Renal cortex interstitium (tissue), 11 donors: Measurements from ENCODE around the gene SRMS. TPM values are rescaled to one million over a fixed set of nuclear protein-coding genes. Genes with fewer than 3 reads are reported as not detected.
"Not testable (repeated sequence)": the region's sequence is repeated elsewhere in the genome, so short reads cannot be mapped to it uniquely, and the experiment has no call there.

Experiments used
- DNase-seq, 11 donors: peaks; one replicate each; pipeline ENCODE4 v3.0.0-alpha.2; 2013; ENCODE audit warnings: low read depth in 9 of 11, low spot score in 4 of 11; ENCODE audit errors: extremely low read depth in 1 of 11
- polyA plus RNA-seq, 3 donors: library from polyadenylated mRNA; unstranded; fragments of 120-200 nt; gene quantifications; one replicate each; pipeline ENCODE4 v1.2.1, GENCODE V29; 2013; ENCODE audit not compliant: insufficient read length in 3 of 3

SRMS gene
- polyA plus RNA-seq, 3 donors = 0.14 to 0.17 (median 0.16) TPM

DNA sequence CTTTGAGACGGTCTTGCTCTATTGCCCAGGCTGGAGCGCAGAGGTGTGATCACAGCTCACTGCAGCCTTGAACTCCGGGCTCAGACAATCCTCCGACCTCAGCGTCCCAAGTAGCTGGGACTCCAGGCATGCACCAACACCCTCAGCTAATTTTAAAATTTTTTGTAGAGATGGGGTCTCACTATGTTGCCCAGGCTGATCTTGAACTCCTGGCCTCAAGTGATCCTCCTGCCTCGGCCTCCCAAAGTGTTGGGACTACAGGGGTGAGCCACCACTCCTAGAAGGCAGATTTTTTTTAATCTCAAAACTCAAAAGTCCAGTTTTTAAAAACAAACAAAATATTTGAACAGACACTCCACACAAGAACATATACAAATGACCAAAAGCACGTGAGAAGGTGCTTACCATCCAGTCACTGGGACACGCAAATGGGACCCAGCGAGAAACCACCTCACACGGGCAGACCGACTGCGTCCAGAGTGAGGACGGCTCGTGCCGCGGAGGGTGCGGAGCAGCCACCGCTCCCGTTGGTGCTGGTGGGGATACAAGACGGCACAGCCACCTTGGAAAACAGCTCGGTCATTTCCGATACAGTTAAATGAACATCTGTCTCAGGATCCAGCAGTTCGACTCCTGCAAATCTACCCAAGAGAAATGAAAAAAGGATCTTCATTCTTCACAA, 35.0 kb upstream of the SRMS start:
- DNase-seq = no peak

DNA sequence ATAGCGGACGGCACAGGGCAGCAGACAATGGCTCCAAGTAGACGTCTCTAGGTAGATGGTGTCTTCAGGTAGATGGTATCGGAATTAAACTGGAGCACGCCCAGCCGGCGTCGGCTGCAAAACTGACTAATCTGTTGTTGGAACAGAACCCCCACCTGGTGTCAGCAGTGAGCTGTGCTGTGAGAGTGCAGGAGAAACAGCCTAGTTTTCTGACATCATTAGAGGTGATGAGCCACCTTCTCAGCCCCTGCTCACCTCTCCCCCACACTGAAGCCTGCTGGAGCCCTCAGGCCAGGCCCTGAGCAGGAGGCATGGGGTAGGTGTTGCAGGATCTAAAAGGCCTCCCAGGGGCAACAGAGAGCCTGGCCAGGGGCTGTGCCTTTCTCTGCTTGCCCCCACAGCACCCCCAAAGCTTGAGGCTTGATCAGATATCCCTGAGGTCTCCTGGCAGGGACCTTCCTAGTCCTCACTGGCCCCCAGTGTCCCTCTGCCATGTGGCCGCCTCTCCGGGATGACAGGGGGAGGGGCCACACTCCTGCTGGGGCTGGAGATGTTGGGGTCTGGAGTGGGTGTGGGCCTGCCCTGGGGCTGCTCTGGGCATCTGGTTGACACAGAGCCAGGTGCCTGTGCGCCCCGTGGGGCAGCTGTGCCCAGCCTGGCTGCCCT, 33.4 kb upstream of the SRMS start:
- DNase-seq = peak in 6 of 11 donors; percentile 17 to 43 (median 28)

DNA sequence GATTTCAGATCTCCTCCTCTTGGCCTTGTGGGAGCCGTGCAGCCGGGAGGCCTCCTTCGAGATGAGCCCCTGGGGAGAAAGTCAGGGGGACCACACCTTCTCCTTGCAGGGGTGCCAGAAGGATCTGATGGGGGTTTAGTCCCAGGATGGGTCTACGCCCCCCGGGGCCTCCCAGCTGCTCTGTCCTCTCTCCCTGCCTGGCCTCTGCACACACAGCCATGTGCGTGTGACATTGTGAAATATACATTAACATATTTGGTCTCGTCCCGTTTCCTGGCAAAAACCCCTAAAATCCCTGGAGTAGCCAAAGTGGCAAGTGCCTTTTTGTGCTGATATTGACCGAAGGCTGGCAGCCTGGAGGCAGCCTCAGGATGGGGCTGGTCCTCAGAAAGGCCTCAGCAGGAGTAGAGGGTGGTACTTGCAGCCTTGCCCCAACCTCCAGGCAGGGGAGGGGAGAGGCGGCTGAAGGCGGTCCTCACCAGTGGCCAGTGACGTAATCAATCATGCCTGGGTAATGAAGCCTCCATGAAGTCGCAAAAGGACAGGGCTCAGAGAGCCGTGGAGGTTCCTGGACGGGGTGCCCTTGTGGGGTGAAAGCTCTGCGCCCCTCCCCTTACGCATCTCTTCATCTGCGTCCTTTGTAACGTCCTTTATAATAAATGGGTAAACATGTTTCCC, 31.6 kb upstream of the SRMS start:
- no peak for DNase-seq

DNA sequence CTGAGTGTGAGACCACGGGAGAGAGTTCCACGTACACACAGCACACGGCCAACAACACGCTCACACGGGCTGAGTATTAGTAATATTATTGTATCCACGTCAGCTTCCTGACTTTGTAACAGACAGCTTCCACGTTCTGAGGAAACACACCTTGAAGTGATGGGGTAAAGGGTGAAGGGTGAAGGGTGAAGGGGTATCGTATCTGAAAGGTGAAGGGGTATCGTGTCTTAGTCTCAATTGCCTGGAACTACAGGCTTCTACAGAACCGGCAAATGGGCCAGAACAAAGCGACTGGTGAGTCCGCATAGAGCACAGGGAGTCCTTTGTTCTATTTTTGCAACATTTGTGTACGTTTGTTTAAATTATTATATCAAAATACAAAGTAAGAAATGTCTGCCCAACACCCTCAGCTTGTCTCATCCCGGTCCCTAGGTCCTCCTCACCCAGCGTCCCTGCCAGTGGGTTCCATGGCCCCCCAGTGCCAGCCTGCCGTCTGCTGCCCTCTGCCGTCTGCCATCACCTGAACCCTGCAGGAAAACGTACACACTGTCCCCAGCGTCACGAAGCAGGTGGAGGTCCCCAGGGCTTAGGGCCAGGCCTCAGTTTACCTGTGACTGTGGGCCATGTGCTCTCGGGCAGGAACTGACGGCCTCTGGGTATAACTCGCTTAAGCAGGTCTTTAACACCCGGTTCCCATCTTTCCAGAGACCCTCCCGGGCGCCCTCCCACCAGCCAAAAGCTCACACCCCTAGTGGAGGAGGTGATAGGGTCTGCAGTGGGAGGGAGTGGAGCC, 30.9 kb upstream of the SRMS start:
- DNase-seq = no peak

DNA sequence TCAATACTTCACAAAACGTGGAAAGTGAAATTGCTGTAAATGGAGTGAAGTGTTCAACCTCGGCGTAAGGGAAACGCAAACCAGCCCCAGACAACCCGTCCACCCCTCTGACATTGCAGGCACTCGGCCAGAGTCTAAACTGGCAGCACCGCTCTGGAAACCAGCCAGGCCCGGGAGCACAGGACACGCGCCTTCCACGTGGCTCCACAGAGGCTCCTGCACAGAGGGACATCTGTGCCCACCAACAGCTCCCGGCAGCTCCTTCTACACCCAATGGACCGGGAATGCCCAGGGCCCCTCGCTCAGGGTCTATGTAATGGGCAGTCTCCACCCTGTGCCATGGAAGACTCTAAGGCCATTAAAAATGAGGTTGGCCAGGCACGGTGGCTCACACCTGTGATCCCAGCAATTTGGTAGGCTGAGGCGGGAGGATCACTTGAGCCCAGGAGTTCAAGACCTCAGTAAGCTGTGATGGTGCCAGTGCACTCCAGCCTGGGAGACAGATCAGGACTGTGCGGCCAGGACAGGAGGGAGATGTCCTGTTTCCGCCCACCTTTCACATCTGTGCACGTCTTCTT, 29.9 kb upstream of the SRMS start:
- no peak for DNase-seq

DNA sequence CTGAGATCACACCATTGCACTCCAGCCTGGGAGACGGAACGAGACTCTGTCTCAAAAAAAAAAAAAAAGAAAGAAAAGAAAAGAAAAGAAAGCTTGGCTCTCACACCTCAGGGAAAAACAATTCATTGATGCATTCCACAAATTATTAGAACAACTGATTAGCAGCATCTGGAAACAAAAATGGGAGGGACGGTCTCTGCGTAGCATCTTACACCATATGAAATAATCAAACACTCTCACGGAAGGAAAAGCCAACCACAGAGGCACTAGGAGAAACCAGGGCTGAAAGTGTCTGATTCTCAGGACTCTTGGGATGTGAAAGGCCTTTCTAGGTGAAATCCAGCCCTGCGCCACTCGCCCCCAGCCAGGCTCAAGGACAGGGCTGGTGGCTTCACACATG, 28.8 kb upstream of the SRMS start:
- no peak for DNase-seq

DNA sequence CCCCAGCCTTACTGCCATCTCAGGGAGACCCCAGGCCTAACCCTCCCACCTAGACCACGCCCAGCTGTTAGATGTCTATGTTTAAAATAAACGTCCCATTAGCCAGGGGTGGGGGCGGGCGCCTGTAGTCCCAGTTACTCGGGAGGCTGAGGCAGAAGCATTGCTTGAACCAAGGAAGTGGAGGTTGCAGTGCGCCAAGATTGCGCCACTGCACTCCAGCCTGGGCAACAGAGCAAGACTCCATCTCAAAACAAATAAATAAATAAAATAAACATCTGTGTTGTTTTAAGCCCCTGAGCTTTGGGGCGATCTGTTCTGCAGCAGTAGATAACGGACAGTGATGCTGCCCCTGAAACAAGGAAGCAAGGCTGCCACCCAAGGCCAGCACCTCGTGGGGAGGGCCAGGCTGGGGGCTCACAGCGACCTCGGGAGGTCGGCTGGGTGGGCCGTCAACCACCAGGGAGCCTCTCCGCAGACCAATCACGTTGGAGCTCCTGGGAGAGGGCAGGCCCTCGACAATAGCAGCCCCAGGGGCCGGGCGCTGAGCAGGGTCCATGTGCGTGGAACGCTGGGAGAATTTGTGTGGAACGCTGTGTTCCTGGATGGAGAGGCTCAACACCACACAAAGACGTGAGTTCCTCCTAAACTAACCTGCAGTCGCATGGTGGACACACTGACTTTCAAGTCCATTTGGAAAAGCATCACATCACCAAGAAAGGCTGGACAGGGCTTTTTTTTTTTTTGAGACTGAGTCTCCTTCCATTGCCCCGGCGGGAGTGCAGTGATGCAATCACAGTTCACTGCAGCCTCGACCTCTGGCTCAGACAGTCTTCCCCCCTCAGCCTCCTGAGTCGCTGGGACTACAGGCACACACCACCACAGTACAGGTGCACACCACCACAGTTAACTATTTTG, 27.5 kb upstream of the SRMS start:
- no peak for DNase-seq

DNA sequence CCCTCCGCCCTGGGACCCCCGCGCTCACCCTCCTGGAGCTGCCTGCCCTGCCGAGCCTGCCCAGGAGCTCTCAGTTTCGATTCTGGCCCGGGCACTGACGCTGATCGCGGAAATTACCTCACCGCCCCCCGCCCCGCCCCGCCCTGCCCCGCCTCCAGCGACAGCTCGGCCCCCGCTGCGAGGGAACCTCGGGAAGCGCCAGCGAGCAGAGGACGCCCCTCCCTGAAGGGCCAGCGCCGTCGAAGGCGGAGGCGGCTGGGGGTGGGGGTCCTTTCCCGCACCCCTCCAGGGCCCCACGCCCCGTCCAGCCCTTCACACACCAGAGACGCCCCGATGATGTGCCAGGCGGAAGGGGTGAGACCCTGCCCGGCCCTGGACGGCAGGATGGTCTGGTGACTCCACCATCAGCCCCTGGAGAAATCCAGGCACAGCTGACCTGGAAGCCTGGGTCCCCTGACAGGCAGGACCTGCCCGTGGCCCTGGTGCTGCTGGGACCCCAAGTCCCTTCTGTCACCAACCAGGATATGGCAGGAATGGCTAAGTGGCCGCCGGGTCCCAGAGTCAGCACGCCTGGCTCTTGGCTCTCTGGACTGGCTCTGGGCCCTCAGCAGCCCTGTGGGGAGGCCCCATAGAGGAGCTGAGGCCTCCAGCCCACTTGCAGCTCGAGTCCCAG, 26.7 kb upstream of the SRMS start, which contains the start of gene HELZ2:
Gene HELZ2, minus strand, starts transcription at position 84 of the 673 bp plus-strand sequence. CDS start 1,854 bp downstream, outside the sequence.
- peak in 4 of 11 donors; percentile 42 to 63 (median 46) for DNase-seq

DNA sequence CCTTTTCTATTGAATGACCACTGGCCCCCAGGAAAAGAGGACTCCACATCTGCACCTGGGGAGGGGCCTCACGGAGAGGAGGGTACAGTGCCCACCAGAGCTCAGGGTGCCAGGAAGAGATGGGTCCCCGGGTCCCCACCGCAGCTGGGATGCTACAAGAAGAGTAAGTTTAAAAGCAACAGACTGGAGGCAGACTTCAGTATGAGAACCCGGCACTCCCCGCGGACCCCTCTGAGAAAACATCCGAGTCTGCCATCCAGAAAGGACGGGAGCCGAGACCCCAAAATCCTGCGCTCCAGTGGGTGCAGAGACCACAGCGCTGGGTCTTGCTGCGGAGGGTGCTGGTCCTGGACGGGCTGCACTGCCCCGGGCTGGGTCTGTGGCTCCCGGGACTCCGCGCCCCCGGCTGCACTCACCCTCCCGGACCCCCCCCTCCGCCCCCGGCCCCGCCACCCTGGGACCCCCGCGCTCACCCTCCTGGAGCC, 26.1 kb upstream of the SRMS start:
- DNase-seq = no peak

DNA sequence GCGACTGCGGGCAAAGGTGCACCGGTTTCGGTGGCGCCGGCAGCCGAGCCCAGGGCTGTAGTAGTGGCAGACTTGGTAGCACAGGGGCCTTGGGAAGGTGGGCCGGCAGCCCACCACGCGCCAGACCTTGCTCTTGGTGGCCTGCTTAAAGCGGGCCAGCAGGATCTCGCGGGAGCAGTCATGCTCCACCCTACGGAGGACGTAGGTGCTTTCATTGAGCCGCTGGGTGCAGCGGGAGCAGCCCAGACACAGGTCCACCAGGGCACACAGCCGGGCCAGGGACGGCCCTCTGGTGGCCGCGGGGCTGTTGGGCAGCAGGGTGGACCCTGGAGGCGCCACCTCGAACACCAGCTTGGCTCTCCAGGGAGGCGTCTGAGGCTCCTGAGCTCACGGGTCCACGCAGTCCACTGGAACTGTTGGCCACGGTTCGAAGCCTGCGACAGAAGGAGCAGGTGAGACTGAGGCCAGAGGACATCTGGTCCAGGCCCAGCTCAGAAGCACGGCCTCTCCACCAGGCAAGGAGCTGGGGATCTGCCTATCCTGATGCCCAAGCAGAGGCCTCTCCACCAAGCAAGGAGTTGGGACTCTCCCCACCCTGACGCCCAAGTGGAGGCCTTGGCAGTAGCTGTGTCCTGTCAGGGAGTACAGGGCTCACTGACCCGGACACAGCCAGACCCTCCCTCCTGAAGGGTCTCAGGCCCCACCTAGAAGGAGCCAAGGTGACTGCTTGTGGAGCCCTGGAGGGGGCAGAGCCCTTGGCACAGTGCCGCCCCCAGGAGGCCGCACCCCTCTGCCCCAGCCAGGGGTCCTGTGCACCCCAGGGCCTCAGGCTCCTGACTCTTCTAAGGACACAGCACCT, 25.5 kb upstream of the SRMS start:
- DNase-seq = no peak

DNA sequence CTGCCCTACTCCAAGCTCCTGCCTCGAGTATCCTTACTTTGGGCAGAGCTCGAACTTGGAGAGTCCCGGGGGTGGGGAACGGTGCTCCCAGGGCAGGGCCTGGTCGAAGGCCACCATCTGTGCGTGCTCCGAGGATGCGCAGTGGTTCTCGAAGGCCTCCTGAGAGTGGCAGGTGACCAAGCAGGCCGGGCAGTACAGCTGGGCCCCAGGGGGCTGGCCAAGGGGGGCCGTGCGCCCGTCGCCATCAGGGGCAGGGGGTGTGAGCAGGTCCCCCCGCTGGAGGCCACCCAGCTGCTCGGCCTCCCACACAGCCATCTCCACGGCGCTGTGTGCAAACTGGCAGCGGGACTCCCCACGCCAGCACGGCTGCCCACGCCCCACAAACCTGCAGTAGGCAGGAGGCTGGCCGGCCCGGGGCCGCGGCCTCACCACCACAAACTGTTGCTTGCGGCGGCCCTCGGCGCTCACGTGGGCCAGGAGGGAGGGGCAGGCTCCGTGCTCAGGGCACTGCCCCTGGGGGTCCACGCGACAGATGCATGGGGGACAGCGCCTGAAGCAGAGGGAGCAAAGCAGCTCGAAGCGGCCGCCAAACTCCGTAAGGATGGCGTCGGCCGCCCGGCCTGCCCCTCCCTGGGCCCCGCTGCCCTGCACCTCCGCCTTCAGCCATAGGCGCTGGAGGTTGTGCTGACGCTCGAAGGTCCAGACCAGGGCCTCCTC, 24.7 kb upstream of the SRMS start:
- DNase-seq = no peak

DNA sequence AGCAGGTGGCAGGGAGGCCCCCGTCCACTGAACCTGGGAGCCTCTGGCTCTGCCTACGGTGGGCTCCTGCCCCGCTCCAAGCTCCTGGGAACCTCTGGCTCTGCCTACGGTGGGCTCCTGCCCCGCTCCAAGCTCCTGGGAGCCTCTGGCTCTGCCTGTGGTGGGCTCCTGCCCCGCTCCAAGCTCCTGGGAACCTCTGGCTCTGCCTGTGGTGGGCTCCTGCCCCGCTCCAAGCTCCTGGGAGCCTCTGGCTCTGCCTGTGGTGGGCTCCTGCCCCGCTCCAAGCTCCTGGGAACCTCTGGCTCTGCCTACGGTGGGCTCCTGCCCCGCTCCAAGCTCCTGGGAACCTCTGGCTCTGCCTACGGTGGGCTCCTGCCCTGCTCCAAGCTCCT, 23.5 kb upstream of the SRMS start:
- not testable (repeated sequence) for DNase-seq

DNA sequence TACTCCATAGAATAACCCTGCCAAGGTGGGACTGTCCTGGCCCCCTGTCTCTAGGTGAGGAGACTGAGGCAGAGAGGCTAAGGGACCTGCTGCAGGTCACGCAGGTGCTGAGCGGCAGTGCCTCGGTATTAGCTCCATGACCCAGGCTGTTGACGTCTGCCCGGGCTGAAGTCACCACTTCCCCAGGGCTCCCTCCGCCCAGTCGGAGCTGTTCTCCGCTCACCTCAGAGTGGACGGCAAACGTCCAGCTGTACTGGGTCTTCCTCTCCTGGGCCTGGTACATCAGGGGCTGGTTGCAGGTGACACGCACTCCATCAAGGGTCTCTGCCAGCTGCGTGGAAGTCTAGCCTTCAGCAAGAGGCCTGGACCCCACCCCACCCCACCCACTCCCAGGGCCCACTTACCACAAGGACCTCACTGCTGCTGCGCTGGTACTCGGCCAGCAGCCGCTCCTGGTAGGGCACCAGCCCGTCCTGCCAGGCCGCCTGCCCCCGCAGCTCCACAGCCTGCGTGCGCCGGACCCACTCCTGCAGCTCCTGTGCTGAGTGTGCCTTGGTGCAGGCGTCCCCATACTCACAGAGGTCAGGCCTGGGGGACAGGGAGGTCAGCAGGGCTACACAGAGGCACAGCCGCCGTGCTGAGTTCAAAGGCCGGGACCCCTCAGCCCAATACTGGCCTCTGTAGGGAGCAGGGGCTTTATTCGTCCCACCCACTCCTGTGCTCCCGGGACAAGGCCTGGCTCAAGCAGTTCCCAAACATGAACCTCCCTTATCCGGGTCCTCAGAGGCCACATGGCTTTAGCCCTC, 22.9 kb upstream of the SRMS start:
- no peak for DNase-seq

DNA sequence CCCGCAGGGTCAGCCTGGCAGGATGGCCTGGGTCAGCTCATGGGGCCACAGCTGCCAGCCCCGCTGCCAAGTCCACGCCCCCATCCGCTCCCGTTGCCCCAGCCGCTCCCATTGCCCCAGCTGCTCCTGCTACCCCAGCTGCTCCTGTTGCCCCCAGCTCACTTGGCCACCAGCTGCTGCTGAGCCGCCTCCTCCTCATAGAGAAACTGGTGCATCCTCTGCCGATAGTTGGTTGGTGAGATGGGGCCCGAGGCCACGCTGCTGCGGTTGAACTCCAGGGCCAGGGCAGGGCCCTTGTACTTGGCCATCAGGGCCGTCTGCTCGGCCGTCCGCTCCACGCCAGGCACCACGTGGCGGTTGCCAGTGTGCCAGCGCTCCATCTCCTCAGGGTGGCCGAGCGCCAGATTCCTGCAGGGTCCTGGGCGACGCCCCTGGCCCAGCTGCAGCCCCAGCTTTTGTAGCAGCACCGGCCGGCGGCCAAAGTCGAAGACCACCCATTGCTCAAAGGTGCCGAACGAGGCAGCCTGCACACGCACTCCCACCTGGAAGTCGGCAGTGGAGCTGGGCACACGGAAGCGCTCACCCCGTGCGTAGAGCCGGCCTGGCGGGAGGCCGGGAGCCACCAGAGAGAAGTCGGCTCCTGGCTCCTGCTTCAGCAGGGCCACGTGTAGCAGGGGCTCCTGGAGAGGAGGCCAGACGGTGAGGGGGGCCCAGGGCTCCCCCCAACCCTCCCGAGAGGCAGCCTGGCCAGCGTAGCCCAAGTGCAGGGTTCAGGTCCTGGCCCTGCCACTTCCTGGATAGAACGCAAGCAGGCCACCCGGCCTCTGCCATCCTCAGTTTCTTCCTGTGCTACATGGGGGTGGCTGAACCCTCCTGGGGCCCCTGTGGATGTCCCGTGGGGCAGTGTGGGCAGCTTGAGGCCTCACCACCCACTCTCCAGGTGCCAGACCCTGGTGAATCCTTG, 21.7 kb upstream of the SRMS start:
- DNase-seq = no peak
